Kidney glomerular epithelial cell (primary cell): ENCODE measurements around the gene FAM149B1.

Source experiments
- DNase-seq: peaks from one replicate; lab custom pipeline; 2025; lab: John Stamatoyannopoulos, UW

FAM149B1 gene

DNA sequence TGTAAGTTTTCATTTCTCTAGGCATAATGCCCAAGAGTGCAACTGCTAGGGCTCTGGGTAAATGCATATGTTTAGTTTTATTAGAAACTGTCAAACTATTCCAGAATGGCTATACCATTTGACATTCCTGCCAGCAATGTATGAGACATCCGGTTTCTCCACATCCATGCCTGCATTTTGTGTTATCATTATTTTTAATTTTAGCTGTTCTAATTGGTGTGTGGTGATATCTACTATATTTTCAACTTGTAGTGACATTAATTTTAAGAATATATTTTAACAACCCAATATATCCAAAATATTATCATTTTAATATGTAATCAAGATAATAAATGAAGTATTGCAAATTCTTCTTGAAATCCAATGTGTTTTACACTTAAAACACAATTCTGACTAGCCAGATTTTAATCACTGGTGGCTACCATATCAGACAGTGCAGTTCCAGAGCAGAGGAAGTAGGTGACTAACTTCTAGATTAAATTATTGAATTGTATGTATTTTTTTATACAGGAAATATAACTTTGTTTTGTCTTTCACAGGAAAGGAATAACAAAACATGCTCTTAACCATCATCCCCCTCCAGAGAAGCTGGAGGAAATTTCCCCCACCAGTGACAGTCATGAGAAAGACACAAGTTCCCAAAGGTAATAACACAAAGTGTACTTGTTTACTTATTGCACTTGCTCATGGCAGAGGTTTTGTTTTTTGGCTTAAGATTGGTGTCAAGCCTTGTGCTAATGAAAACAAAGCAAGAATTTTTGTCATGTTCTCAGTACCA, 6.4 kb downstream of the FAM149B1 start:
- no peak for DNase-seq

DNA sequence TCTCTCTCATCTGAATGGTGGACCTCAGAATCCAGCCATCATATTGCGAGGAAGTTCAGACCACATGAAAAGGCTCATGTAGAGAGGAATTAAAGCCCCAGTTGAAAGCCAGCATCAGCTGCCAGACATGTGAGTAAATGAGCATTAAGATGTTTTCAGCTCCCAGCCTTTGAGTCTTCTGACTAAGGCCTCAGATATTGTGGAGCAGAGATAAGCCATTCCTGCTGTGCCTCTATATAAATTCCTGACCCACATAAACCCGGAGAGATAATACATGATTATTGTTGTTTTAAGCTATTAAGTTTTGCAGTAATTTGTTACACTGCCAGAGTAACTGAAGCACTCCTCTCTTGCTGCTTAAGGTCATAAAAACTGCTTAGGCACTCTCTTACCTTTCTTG, 14.6 kb downstream of the FAM149B1 start:
- no peak for DNase-seq

DNA sequence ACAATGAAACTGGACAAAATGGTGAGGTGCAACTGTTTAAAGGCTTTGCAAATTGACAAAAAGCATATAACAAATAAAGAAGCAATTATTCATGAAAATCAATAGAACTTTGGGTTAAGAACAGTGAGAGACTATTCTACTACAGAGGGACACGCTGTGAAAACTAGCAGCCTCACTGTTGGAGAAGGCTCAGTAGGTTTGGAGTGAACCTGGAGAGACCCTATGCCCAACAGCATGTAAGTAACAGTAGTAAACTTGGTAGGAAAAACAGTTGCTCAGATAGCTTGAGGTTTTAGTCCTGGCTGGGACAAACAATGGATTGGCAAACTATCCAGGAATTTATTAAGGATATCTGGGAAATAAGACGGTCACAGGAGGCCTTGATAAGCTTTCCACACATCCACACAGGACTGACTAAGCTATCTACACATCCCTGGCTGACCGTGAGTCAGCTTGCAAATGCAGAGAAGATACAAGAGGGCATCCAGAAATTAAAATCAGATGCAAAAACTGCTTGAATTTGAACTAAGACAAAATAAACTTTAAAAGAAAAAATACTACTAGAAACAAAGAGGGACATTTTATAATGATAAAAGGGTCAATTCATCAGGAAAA, 15.9 kb downstream of the FAM149B1 start:
- no peak for DNase-seq

- no peak for DNase-seq
Measured at GRCh38 chr10:73186266-73186665, 18.3 kb downstream of the FAM149B1 start.

GRCh38 chr10:73190188-73190587, 22.3 kb downstream of the FAM149B1 start:
- no peak for DNase-seq

GRCh38 chr10:73205081-73205480, 37.2 kb downstream of the FAM149B1 start:
- no peak for DNase-seq

DNA sequence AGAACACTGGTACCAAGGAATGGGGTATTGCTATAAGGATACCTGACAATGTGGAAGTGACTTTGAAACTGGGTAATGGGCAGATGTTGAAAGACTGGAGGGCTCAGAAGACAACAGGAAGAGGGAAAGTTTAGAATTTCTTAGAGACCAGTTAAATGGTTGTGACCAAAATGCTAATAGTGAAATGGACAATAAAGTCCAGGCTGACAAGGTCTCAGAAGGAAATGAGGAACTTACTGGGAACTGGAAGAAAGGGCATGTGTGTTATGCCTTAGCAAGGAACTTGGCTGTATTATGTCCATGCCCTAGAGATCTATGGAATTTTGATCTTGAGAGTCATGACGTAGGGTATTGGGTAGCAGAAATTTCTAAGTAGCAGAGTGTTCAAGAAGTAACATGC, 38.0 kb downstream of the FAM149B1 start:
- DNase-seq = no peak

GRCh38 chr10:73206385-73206784, 38.5 kb downstream of the FAM149B1 start:
- no peak for DNase-seq

DNA sequence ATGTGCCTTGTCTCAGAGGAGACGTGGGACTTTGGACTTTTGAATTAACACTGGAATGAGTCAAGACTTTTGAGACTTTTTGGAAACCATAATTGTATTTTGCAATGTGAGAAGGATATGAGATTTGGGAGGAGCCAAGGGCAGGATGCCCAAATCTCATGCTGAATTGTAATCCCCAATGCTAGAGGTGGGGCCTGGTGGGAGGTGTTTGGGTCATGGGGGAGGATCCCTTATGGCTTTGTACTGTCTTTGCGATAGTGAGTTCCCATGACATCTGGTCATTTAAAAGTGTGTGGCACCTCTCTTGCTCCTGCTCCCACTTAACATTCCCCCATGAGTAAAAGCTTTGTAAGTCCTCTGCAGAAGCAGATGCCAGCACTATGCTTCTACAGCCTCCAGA, 40.0 kb downstream of the FAM149B1 start:
- DNase-seq = no peak

- peak; percentile 12 for DNase-seq
Measured at GRCh38 chr10:73209705-73210104, 41.8 kb downstream of the FAM149B1 start.

- DNase-seq = no peak
Measured at GRCh38 chr10:73210395-73211105, 42.6 kb downstream of the FAM149B1 start.

- DNase-seq = no peak
Measured at GRCh38 chr10:73211106-73211811, 43.3 kb downstream of the FAM149B1 start.

DNA sequence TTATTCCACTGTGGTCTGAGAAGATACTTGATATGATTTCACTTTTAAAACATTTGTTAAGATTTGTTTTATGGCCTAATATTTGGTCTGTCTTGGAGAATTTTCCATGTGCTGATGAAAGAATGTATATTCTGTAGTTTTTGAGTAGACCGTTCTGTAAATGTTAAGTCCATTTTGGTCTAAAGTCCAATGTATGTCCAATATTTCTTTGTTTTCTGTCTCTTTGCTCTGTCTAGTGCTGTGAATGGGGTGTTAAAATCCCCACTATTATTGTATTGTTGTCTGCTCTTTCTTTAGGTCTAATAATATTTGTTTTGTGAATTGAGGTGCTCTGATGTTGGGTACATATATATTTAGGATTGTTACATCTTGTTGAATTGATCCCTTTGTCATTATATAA, 47.8 kb downstream of the FAM149B1 start:
- DNase-seq = no peak

- DNase-seq = no peak
Measured at GRCh38 chr10:73217628-73218027, 49.7 kb downstream of the FAM149B1 start.

- DNase-seq = no peak
Measured at GRCh38 chr10:73218431-73219191, 50.7 kb downstream of the FAM149B1 start.

DNA sequence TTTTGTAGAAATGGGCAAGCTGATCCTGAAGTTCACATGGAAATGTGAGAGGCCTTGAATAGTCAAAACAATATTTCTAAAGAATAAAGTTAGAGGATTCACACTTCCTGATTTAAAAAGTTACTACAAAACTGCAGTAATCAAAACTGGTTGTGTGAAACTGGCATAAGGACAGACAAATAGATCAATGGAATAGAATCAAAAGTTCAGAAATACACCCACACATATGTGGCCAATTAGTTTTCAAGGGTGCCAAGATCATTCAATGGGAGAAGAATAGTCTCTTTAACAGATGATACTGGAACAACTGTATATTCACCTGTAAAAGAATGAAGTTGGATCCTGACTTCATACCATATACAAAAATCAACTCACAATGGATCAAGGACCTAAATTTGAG, 51.5 kb downstream of the FAM149B1 start:
- DNase-seq = no peak

DNA sequence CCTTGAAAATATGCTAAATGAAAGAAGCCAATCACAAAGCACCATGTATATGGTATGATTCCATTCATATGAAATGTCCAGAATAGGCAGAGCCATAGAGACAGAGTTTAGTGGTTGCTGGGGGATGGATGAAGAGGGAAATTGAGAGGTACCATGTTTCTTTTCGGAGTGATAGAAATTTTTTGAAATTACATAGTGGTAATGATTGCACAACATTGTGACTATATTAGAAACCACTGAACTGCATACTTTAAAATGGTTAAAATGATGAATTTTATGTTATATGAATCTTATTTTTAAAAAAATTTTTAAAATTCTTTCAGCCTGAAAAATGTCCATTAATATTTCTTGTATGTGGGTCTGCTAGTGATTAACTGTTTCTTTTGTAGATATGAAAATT, 53.1 kb downstream of the FAM149B1 start:
- DNase-seq = no peak

- no peak for DNase-seq
Measured at GRCh38 chr10:73225518-73225917, 57.6 kb downstream of the FAM149B1 start.

DNA sequence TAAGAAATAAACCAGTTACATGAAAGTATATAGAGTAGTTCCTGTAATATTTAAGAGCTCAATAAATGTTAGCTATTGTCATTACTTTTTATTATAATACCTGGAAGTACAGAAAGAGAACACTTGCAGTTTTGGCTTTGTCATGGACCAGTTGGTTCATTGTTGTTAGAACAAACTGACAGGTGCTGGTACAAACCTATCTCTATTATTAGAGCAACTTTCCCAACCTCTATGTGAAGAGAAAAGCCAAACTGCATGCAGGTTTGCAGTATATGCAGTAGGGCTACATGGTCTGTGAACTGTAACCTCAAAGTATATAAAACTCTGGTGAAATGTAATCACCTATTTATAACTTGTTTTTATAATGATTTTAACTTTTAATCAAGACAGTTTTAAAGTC, 58.7 kb downstream of the FAM149B1 start:
- no peak for DNase-seq

DNA sequence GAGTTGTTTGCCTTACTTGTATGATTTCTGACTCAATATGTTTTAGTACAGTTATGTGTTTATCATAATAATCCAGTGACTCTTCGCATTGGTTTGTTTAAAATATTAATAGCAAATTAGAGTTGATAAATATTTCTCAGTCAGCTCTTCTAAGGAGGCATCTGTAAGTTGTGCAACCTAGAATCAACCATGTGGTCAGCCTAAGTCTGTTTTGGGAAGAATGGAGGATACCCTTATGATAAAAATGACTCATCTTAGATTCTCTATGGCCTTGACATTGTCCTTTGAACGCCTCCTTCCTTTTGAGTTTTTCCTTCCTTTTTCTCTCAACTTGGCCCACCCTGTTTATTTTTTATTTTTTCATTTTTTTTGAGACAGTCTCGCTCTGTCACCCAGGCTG, 60.3 kb downstream of the FAM149B1 start:
- DNase-seq = no peak

DNA sequence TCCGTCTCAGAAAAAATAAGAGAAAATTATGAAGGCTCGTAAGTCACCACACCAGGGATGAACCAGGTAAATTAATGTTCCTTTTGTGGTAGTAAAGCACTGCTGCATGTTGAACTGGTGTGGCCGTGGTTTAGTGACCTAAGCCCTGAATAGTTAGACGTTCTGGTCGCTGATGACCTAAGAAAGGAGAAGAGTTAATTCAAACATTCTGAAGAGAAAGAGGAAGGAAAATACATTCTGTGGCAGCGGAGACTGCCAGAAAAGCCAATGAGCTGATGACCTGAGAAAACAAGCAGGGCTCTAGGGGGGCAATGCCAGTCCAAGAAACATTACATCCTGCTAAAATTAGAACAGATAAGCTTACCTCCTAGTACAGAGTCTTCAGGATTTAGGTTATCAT, 61.6 kb downstream of the FAM149B1 start:
- DNase-seq = no peak

DNA sequence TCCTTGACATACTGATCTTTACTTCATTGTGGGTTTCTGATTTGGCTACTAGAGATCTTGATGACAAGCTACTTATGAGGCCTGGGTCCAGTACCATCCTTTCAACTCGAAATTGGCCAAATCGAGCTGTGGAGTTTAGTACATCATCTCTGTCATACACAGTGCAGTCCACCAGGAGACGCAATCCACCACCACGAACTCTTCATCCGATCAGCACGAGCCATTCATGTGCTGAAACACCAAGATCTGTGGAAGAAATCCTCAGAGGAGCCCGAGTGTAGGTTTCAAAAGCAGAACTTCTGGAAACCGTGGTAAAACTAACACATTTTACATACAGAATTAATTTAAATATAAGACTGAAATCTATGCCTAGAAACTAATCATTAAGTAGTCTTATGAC, 65.0 kb downstream of the FAM149B1 start:
- no peak for DNase-seq
